Left kidney (tissue), 2 donors: ENCODE data around the gene CASS4. TPM values are rescaled to one million over a fixed set of nuclear protein-coding genes. Genes with fewer than 3 reads are reported as not detected.

Experiments used
- DNase-seq: peaks from one replicate; pipeline ENCODE4 v3.0.0-alpha.2; 2013
- polyA plus RNA-seq: library from polyadenylated mRNA; unstranded; fragments of 120-200 nt; gene quantifications from one replicate; pipeline ENCODE4 v1.2.1, GENCODE V29; 2013; ENCODE audit not compliant: insufficient read length

The CASS4 gene
- polyA plus RNA-seq, 1 donor, result 3.6 TPM

GRCh38 chr20:56447227-56447626 lies 35.2 kb downstream of the CASS4 start:
- DNase-seq, result no peak

GRCh38 chr20:56449459-56449858 lies 37.4 kb downstream of the CASS4 start:
- DNase-seq, result no peak

GRCh38 chr20:56451056-56451765 lies 39.2 kb downstream of the CASS4 start:
- DNase-seq, result no peak

GRCh38 chr20:56453352-56453751 lies 41.3 kb downstream of the CASS4 start:
- no peak for DNase-seq

DNA sequence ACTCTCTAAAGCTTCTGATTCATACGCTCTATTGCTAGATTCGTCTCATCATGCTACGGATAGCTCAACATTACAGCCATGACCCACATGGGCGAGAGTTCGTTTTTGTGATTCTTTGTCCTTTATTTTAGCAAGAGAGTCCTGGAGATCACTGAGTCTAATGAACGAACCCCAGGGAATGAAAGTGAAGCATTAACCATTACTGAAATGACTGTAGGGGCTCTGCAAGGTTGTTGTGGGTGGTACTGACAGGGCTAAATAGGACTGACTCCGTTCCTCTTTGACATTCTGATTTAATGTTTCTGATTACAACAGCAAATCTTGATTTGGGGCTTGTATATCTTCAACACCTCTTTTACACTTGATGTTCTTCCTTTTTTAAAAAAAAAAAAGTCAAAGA lies 42.7 kb downstream of the CASS4 start:
- DNase-seq, result no peak

GRCh38 chr20:56458206-56458821 lies 46.3 kb downstream of the CASS4 start:
- no peak for DNase-seq

DNA sequence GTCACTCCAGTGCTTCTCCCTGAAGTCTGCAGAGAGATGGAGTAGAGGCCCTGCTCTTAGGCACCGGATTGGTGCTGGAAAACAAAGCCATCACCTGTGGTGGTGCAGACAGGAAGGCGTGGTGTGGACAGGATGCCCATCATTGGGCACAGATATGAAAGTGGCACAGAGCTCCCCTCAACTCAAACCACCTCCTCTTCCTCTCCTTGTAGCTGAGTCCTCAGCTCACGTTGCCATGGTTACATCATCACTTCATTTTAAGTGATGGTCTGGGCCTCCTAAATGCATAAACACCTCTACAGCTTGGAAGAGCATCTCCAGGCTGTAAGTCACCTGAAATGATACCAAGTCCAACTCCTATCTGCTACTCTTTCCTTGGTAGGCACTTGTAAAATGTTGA lies 48.4 kb downstream of the CASS4 start:
- no peak for DNase-seq

DNA sequence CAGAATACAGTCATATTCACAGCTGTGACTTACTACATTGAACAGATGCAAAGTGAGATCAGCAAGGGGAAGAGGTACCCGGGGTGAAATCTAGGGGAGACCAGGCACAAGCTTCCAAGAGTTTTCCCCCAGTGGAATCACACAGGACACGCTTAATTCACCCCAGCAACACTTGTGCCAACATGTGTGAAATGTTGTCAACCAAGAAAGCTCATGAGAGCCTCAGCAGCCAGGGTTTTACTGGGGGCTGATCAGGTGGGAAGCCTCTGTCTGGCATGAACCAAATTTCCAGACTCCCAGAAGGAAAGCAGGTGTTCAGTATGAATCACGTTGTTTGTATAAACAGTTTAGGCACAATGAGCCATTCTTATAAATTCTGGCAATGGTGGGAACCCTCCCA lies 49.5 kb downstream of the CASS4 start:
- DNase-seq, result no peak

GRCh38 chr20:56463428-56463827 lies 51.4 kb downstream of the CASS4 start:
- DNase-seq, result no peak

DNA sequence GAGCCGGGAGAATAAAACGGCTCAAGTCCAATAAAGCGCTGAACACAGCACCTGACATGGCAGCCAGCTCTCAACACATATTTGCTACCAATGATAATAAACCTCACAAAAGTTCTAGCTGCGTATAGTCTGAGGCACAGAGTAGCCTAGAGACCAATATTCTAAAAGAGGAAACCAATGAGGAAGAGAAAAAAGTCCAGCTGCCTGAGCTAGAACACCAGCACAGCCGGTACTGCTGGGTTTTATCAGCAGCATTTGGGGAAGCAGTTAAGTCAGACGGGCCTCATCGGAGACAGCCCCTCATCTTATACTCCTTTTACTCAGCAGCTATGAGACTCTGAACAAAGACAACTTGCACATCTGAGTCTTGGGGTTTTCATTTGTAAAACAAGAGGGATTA lies 53.9 kb downstream of the CASS4 start:
- DNase-seq, result no peak

GRCh38 chr20:56467968-56468315 lies 55.9 kb downstream of the CASS4 start:
- no peak for DNase-seq

DNA sequence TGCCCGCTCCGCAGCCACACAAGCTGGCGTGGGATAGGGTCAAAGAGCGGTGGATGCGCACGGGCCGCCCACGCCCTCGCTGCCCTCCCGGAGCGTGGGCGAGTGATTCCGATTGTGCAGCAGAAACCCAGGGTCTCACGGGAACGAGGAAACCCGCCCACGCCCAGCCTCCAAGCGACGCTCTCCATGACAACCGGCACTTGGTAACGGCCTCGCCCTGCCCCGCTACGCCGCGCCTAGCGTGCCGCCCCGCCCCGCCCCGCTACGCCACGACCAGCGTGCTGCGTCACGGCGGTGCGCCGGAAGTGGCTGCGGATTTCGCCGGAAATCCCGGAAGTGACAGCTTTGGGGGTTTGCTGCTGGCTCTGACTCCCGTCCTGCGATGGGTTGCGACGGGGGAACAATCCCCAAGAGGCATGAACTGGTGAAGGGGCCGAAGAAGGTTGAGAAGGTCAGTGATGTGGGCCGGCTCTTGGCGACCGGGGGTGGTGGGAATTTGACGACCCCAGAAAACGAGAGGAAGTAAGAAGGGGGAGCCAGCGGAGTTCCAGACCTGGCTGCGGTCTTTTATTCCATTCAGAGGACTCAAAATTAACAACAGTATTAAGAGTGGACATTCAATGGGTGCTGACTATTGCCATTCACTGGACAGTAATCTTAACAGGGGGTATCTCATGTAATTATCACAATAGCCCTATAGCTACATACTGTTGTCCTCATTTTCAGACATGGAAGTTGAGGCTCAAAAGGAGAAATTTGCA lies 56.4 kb downstream of the CASS4 start, which contains the start of gene RTF2:
Gene RTF2, plus strand, starts transcription at position 312 of the 761 bp plus-strand sequence. Its CDS starts 71 bp downstream, at position 383.
- DNase-seq, result peak; percentile 92

- DNase-seq, result no peak
These were observed 57.0 kb downstream of the CASS4 start for GRCh38 chr20:56469077-56469449.

- no peak for DNase-seq
These were observed 71.9 kb downstream of the CASS4 start for GRCh38 chr20:56483970-56484369.

DNA sequence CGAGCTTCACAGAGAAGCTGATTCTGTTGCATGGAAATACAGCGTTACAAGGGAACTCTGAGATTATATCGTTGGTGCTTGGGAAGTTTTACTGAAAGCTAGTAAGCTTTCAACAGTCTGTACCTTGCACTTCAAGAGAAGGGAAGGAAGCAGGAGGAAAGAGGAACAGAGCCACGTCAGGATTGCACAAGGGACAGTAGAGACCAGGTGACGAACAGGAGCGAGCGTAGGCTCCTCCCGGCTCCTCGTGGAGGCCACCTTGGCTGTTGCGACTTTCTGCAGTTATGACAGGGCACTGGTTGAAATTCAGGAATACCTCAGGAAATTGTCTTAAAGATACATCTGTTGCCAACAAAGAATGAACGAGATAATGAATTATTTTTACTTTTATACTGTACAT lies 75.2 kb downstream of the CASS4 start:
- no peak for DNase-seq

DNA sequence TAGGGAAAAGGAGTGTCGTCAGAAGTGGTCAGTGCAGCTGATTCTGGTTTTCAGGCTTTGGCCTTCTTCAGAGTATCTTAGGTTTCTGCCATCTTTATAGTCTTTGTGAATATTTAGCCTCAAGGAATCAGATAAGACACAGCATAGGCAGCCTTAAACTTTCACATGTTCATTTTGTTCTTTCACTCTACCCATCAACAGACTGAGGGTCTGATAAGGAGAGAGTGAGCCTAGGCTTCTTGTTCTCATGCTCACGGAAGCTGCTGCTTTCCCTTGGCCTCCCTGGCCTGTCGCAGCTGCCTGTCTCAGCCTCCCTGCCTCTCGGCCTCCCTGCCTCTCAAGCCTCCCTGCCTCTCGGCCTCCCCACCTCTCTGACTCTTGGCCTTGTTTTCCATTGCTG lies 76.5 kb downstream of the CASS4 start:
- no peak for DNase-seq

- DNase-seq, result no peak
These were observed 89.1 kb downstream of the CASS4 start for GRCh38 chr20:56501116-56501515.

- no peak for DNase-seq
These were observed 91.9 kb downstream of the CASS4 start for GRCh38 chr20:56503916-56504315.

DNA sequence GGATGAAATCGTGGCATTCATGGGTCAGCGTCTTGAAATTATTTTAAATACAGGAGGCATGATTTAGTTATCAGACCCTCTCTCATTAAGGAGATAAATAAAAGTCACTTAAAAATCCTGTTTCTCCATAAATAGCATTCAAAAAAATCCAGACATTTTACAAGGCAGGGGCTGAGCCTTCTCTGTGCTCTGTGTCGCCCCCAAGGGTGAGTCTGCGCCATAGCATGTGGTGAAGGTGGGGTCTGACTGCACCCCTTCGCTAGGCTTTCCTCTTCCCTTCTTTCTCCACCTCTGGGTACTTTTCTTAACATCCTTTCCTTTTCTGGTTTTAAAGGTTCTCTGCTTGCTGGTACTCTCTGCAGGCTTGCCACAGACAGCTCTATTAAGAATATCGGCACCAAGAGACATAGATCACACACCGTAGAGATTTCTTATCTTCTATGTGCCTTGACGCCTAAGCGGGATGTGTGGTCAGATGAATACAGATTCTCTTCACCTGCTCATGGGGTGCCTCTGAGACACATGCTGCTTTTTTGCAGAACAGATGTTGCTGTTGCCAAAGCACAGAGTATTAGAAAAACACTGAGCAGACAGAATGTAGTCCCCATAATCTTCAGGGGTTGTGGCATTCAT lies 92.4 kb downstream of the CASS4 start:
- DNase-seq, result no peak

DNA sequence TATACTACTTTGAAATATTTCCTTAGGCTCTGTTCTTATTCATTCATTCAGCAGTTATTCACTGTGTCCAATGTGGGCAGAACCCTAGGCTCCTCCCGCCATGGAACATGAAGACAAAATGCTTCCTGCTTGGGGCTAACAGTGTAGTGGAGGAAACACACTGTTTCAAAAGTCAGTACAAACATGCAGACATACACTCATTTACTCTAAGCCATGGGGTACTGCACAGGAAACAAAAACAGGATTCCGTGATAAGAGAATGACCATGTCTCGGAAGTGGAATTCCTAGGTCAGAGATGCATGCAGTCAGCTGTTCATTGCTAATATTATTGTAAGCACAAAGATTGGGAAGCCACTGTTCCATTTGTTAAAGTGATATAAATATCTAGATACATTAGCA lies 94.0 kb downstream of the CASS4 start:
- DNase-seq, result no peak
